Brain microvascular endothelial cell (primary cell): ENCODE results near the gene PRPF40A.

ENCODE experiments used
- DNase-seq: peaks from one replicate; pipeline ENCODE4 v3.0.0-alpha.2; 2020
- H3K27ac ChIP-seq: fragments of 250-450 bp; sonication (Bioruptor Pico); 2 replicates; pipeline ENCODE4 v1.5.1; 2020; ENCODE audit warnings: mild to moderate bottlenecking, moderate library complexity
- H3K27me3 ChIP-seq: fragments of 250-450 bp; sonication (Bioruptor Pico); replicated peaks from 2 replicates; pipeline ENCODE4 v1.5.1; 2020; ENCODE audit warnings: mild to moderate bottlenecking
- H3K36me3 ChIP-seq: fragments of 250-450 bp; sonication (Bioruptor Pico); replicated peaks from 2 replicates; pipeline ENCODE4 v1.5.1; 2020; ENCODE audit warnings: mild to moderate bottlenecking
- H3K4me3 ChIP-seq: 2 replicates; pipeline ENCODE4 v1.5.1; 2011; ENCODE audit warnings: low read depth, mild to moderate bottlenecking, control low read depth, low read length, moderate library complexity
- CTCF ChIP-seq: IDR thresholded peaks from 2 replicates; pipeline ENCODE4 v1.5.1; 2011; ENCODE audit warnings: low read depth, mild to moderate bottlenecking, moderate library complexity, low read length, control low read depth, inconsistent platforms; ENCODE audit errors: missing control alignments
- in situ Hi-C: cut with HindIII; loops from 2 replicates; pipeline ENCODE4 v1.10.0; 2017; ENCODE audit warnings: low sequenced_read_pairs, low pct_ligation_motif_present

The PRPF40A gene

GRCh38 chr2:152676461-152676860, 40.8 kb downstream of the PRPF40A start:
- in situ Hi-C loops, result no loop called here
- TF ChIP-seq CTCF, result no peak
- Histone ChIP-seq H3K4me3 (no peak overlapping the region), H3K36me3 (peaks cover 49% of the 10 kb centered on the region), H3K27ac (no peak overlapping the region), H3K27me3 (no peaks in the 10 kb centered on the region)
- no peak for DNase-seq

- in situ Hi-C loops, result no loop called here
These were observed 42.9 kb downstream of the PRPF40A start for GRCh38 chr2:152674334-152674733.

GRCh38 chr2:152664725-152665124, 52.5 kb downstream of the PRPF40A start:
- DNase-seq, result no peak
- in situ Hi-C loops, result no loop called here
- TF ChIP-seq CTCF, result no peak
- H3K27me3 ChIP-seq, result no peaks in the 10 kb centered on the region
- H3K27ac ChIP-seq, result no peak overlapping the region
- peaks cover 60% of the 10 kb centered on the region for H3K36me3 ChIP-seq
- H3K4me3 ChIP-seq, result no peak overlapping the region

More at GRCh38 chr2:152674334-152674733, 42.9 kb downstream of the PRPF40A start:
- Histone ChIP-seq H3K27ac (no peak overlapping the region), H3K36me3 (peaks cover 46% of the 10 kb centered on the region), H3K4me3 (no peak overlapping the region), H3K27me3 (no peaks in the 10 kb centered on the region)
- no peak for TF ChIP-seq CTCF
- DNase-seq, result no peak

- peaks cover 73% of the 10 kb centered on the region for H3K36me3 ChIP-seq
- in situ Hi-C loops, result no loop called here
- H3K27ac ChIP-seq, result no peak overlapping the region
- no peak for TF ChIP-seq CTCF
- no peak for DNase-seq
- no peaks in the 10 kb centered on the region for H3K27me3 ChIP-seq
- no peak overlapping the region for H3K4me3 ChIP-seq
These were observed 56.2 kb downstream of the PRPF40A start for GRCh38 chr2:152661076-152661475.

- in situ Hi-C loops, result no loop called here
- H3K36me3 ChIP-seq, result peaks cover 61% of the 10 kb centered on the region
- H3K27me3 ChIP-seq, result no peaks in the 10 kb centered on the region
- no peak for TF ChIP-seq CTCF
- no peak overlapping the region for H3K4me3 ChIP-seq
- H3K27ac ChIP-seq, result no peak overlapping the region
- no peak for DNase-seq
These were observed 59.0 kb downstream of the PRPF40A start for GRCh38 chr2:152658221-152658620.

GRCh38 chr2:152657043-152657442, 60.2 kb downstream of the PRPF40A start:
- no peak overlapping the region for H3K4me3 ChIP-seq
- no peak overlapping the region for H3K27ac ChIP-seq
- TF ChIP-seq CTCF, result no peak
- no peaks in the 10 kb centered on the region for H3K27me3 ChIP-seq
- peaks cover 57% of the 10 kb centered on the region for H3K36me3 ChIP-seq
- in situ Hi-C loops, result no loop called here
- DNase-seq, result no peak
